ENCODE measurements around the gene GAPT. TPM values are rescaled to one million over a fixed set of nuclear protein-coding genes. Genes with fewer than 3 reads are reported as not detected.

GAPT gene
- total RNA-seq, 1 donor from 2014 or later: not detected

- no peak for DNase-seq (ENCODE audit: low read depth, low spot score)
- H3K27ac Mint-ChIP-seq (ENCODE audit: unreplicated experiment): no peak overlapping the region
- no peak for TF ChIP-seq CTCF (conservative IDR thresholded peaks at IDR 0.05)
- H3K36me3 Mint-ChIP-seq (ENCODE audit: low read depth): peaks cover 7% of the 10 kb centered on the region
- H3K9me3 Mint-ChIP-seq: peaks cover 4% of the 10 kb centered on the region
- no peak overlapping the region for H3K4me3 Mint-ChIP-seq
- no peaks in the 10 kb centered on the region for H3K27me3 Mint-ChIP-seq (ENCODE audit: low read depth)
- H3K4me1 Mint-ChIP-seq: peaks cover 26% of the 10 kb centered on the region
Measured at GRCh38 chr5:58543723-58544122, 52.5 kb downstream of the GAPT start.

- Mint-ChIP-seq H3K9me3 (peaks cover 2% of the 10 kb centered on the region), H3K36me3 (ENCODE audit: low read depth) (peaks cover 2% of the 10 kb centered on the region), H3K27ac (ENCODE audit: unreplicated experiment) (no peak overlapping the region), H3K27me3 (ENCODE audit: low read depth) (no peaks in the 10 kb centered on the region), H3K4me1 (peaks cover 26% of the 10 kb centered on the region), H3K4me3 (no peak overlapping the region)
- DNase-seq (ENCODE audit: low read depth, low spot score): no peak
- no peak for TF ChIP-seq CTCF (conservative IDR thresholded peaks at IDR 0.05)
Measured at GRCh38 chr5:58544195-58544594, 53.0 kb downstream of the GAPT start.

GRCh38 chr5:58544926-58545325 lies 53.7 kb downstream of the GAPT start:
- TF ChIP-seq CTCF (conservative IDR thresholded peaks at IDR 0.05): no peak
- H3K27ac Mint-ChIP-seq (ENCODE audit: unreplicated experiment): no peak overlapping the region
- H3K9me3 Mint-ChIP-seq: no peaks in the 10 kb centered on the region
- no peak for DNase-seq (ENCODE audit: low read depth, low spot score)
- H3K4me1 Mint-ChIP-seq: peaks cover 26% of the 10 kb centered on the region
- no peaks in the 10 kb centered on the region for H3K27me3 Mint-ChIP-seq (ENCODE audit: low read depth)
- peaks cover 2% of the 10 kb centered on the region for H3K36me3 Mint-ChIP-seq (ENCODE audit: low read depth)
- H3K4me3 Mint-ChIP-seq: no peak overlapping the region

GRCh38 chr5:58545912-58546311 lies 54.7 kb downstream of the GAPT start:
- H3K36me3 Mint-ChIP-seq (ENCODE audit: low read depth): peaks cover 2% of the 10 kb centered on the region
- H3K27me3 Mint-ChIP-seq (ENCODE audit: low read depth): no peaks in the 10 kb centered on the region
- no peak overlapping the region for H3K27ac Mint-ChIP-seq (ENCODE audit: unreplicated experiment)
- H3K4me1 Mint-ChIP-seq: peaks cover 26% of the 10 kb centered on the region
- no peak for TF ChIP-seq CTCF (conservative IDR thresholded peaks at IDR 0.05)
- H3K9me3 Mint-ChIP-seq: no peaks in the 10 kb centered on the region
- no peak overlapping the region for H3K4me3 Mint-ChIP-seq
- DNase-seq (ENCODE audit: low read depth, low spot score): no peak

Small RNAs within 50 kb of the gene (microRNA-seq; reads per million reads assigned to microRNA genes)
- not detected for gene MIR548AE2

Other genes starting within 250 kb of the GAPT start
- 15.0 and 25.0 TPM in 2 replicates for gene PLK2, start 31.3 kb upstream of the GAPT start, total RNA-seq
- 13.6 and 21.7 TPM in 2 replicates for gene RAB3C, start 91.6 kb downstream of the GAPT start, total RNA-seq

Measured in neural crest cell (in vitro differentiated cells).